Activated T-cell treated with anti-CD3 and anti-CD28 coated beads for 24 hours (primary cell): ENCODE data around the gene CBX7.

ENCODE experiments used
- DNase-seq: peaks from one replicate; pipeline ENCODE4 v3.0.0-alpha.2; 2020; ENCODE audit warnings: low read depth

The CBX7 gene

DNA sequence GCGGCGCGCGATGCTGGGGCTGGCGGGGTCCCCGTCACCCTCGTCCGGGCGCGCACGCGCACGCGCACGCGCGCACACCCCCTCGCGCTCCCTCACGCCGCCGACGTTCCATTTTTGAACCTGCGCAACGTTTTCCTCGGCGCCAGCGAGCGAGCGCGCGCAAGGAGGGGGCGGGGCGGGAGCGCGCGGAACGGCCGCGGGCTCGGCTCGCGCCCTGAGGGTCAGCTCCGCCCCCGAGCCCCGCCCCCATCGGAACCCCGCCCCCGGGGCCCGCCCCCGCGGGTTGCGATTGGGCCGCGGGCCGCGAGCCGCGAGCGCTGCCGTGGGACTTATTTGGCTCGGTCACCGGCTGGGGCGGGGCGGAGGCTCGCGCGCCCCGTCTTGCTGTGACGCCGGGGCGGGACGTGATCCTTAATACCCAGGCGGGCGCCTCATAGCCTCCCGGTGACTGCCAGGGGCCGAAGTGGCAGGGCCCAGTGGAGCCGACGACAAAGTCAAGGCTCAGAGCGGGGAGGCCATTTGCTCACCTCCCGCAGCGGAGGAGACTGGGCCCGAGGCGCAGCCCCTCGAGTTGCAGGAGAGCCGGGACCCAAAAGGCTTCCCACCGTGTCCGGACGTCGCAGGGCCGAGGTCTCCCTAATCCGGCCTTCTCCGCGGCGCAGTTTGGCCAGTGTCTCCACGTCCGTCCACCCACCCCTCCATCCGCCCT is at the start of gene CBX7:
Gene CBX7 (minus strand): TSS at position 170 of the 709 bp plus-strand sequence. CDS start 236 bp downstream, outside the sequence.
- DNase-seq, result peak; percentile 87

DNA sequence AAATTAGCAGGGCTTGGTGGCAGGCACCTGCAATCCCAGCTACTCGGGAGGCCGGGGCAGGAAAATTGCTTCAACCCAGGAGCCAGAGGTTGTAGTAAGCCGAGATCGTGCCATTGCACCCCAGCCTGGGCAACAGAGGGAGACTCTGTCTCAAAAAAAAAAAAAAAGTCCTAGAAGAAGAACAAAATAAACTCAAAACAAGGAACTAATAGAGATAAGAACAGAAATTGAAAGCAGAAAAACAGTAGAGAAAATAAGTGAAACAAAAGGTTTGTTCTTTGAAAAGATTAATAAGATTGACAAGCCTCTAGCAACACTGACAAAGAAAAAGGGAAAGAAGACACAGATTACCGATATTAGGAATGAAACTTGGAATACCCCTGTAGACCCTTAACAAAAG is 45.1 kb upstream of the CBX7 start:
- no peak for DNase-seq

DNA sequence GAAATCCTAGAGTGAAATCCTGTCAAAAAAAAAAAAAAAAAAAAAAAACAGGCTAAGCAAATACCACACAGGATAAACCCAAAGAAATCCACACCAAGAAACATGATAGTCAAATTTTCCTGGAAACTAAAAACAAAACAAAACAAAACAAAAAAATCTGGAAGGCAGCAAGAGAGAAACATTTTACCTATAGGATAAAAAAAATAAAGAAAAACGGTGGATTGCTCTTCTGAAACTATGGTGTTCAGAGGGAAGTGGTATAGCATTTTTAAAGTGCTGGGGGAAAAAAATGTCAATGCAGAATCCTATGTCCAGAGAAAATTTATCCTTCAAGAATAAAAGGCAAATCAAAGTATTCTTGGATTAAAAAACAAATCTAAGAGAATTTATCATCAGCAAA is 41.6 kb upstream of the CBX7 start:
- no peak for DNase-seq

DNA sequence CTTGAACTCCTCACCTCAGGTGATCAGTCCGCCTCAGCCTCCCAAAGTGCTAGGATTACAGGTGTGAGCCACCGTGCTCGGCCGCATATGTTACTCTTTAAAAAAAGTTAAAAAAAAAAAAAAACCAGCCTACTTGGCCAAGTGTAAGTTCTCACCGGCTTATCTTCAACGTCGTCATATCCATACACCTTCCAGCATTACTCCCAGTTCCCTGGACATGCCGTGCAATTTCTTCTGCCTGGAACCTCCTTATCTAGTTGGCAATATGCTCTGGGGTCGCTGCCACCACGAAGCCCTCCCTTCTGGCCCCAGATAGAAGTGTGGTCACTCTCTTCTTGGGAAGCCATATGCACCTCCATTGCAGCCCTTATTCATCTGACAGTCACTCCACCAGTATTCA is 36.3 kb upstream of the CBX7 start:
- no peak for DNase-seq

DNA sequence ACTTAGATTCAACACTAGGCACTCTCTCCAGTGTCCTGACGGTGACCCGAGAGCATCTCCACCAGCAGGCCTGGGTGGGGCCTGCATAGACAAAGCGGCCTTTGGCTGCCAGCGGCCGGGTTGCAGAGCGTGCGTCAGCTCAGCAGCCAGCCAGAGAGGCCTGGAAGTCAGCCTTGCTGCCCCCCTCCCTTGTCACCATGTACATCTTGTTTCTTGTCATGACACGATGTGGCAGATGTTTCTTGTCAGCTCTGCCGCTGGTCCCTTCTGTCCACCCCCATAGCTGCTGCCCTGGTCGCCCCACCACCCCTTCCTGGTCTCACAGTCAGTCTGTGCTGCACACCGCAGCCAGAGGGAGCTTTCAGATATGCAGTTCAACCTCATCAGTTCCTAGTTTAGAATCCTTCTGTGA is 33.1 kb upstream of the CBX7 start:
- DNase-seq, result no peak

DNA sequence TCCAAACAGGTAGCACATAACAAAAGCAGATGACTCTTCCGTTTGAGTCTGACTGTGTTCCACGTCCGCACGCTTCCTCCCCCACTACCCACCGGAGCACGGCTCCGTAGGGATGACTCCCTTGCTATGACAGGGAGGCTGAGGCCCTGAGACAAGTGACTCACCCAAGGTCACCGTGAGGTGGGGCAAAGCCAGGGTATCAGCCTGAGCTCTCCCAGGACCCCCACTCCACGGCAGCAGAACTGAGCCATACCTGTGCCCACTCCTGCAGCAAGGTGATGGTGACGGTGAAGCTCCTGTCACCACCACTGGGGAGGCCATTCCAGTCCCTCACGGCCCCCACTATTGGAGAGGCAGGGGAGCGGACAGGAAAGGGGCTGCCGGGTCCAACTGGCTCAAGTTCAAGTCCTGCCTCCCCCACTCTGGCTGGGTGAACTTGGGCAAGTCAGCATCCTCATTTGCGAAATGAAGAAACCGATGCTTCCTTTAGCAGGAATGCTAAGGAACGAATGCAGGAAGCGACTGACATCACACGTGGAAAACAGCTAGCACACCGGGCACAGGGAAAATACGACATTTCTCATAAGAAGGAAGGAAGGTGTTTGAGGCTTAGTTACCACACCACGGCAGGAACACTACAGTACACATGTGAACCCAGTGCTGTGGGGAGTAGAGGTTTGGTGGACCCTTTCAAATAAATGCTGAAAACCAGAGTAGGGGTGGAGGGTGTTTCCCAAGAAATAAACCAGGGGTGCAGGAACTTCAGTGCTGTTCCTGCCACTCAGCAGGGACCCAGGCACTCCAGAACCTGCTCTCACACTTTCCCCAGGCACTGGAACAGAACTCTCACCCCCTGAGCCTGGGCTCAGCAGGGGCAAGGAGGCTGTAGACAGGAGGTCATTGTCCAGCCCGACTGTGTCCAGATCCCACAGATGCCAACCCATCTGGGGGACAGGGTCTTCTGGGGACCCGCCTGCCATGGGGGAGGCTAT is 32.4 kb upstream of the CBX7 start:
- no peak for DNase-seq

DNA sequence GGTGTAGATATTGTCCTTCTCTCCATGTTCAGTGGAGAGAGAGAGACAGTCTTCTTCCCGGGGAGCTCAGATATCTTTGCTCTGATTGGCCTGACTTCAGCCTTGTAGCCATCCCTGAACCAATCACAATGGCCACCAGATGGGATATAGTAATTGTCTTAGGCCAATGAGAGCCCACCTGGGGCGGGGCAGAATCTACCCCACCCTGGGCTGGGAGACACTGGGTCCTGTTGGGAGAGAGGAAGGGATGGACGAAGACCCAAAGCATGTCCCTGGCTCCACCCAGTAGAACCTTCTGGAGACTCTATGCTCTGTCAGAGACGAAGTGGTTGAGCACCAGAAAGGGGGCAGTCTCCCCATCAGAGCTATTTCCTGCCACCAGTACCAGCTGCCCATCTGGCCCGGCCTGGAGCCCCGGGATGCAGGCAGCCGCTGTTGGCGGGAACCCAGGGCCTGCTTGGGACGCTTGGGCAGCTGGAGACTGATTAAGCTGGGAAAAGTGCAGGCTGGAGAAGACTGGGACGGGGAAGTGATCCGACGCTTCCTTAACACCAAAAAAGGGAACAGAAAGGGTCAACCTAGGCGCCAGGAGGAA is 31.6 kb upstream of the CBX7 start:
- DNase-seq, result no peak

DNA sequence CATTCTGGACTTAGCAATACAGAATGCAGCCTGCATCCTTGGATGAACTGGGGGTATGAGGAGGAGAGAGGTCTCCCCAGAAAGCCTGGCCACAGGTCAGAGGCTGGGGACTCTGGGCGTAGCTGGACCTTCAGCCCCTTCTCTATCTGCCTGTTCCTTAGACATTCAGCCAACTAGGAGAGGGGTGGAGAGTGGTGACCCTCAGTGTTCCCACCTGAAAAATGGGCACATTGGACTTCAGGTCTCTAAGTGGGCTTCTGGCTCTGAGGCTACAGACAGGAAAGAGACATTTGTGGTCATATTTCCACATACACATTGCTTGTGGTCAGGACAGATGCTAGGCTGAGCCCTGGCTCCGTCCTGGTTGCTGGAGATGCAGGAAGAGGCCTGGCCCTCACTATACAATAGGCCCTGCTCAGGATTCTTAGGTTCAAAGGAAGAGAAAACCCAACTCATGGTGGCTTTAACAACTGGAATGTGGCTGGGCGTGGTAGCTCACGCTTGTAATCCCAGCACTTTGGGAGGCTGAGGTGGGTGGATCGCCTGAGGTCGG is 30.1 kb upstream of the CBX7 start:
- no peak for DNase-seq

DNA sequence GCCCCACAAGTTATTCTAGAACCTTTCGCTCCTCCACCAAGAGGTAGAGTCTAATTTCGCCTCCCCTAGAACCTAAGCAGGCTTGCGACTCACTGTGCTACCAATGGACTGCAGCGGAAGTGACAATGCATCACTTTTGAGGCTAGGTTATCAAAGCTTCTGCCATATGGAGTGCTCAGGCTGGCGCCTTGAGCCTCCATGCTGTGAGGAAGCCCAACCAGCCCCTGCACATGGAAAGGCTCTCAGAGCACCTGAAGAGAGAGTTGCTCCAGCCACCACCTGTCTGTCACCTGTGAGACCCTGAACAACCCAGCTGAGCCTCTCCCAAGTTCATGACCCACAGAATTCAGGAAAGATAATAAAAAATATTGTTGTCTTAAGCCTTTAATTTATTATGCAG is 29.3 kb upstream of the CBX7 start:
- no peak for DNase-seq

DNA sequence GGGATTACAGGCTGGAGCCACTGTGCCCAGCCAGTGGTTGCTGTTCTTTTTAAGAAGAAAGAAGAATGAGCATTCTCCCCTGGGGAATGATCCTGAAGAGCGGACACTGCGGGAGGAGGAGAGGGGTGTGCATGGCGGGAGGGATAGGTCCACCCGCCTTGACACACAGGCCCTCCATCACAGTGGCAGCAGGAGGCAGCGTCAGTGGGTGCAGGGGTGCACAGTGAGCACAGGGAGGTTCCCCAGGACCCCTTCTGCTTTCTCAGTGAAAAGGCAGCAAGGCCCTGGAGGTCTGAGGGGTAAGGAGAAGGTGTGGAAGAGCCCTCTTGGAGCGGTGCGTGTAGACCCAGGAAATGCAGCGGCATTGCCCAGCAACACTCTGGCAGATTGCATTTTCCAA is 28.9 kb upstream of the CBX7 start:
- no peak for DNase-seq

DNA sequence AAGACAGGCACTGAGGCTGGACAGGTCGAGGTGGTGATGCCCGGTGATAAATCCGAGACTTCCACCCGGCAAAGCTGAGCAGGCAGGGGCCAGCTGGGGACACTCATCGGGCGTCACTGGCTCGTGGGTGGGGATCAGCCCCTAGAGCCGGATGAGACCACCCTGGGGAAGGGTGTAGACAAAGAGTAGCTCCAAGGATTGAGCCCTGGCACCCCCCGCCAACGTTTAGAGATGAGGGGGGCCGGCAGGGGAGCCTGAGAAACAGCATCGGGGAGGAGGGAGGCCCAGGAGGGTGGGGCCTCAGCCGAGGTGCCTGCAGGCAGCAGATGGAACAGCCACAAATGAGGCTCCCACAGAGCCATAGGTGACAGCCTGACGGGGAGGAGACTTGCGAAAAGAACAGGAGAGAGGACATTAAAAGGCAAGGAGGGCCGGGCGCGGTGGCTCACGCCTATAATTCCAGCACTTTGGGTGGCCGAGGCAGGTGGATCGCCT is 27.4 kb upstream of the CBX7 start:
- no peak for DNase-seq

DNA sequence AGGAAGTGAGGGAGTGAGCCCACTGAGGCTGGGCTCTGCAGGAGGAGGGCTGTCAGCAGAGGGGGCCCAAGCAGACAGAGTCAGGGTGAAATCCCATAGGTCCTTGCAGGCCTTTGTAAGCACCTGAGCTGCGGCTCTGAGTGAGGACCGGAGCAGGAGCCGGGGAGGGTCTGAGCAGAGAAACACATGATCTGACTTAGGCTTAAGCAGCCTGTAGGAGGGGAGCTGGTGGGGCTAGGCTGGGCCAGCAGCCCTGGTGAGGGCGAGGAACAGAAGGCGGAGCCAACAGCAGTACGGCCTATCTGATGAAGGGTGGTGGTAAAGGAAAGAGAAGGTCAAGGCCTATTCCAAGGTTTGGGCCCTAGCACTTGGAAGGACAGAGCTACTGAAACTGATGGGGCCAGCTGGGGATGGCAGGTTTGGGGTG is 26.9 kb upstream of the CBX7 start:
- no peak for DNase-seq

DNA sequence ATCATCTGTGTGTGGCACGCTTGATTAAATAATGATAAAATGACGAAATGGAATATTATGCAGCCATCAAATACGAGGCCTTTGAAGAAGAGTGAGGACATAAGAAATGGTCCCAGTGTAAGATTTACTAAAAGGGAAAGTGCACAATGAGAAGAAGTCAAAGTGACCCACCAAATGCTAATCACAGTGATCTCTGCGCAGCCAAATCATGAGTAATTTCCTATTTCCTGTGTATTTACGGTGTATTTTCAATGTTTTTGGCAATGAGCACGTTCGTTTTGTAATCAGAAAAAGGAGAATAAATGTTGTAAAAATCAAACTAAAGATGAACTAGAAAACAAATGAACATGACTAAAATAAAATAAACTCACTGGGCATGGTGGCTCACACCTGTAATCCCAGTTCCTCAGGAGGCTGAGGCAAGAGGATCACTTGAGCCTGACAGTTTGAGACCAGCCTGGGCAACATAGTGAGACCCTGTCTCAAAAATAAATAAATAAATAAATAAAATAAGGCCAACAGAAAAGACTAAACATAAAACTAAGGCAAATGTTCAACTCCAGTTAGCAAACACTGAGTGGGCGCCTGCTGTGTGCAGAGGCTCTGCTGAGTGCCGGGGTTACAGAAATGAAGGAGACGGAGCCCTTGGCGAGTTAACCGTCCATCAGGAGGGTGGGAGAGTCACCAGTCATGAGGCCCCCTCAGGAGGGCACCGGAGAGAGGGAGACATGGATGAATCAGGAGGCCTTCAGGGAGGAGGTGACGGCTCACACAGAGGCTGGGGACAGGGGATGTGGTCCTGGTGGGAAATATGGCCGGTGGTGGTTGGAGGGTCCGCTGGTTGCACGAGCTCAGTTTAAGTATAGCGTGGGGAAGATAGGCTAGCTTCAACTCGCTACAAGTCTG is 26.0 kb upstream of the CBX7 start:
- DNase-seq, result no peak

DNA sequence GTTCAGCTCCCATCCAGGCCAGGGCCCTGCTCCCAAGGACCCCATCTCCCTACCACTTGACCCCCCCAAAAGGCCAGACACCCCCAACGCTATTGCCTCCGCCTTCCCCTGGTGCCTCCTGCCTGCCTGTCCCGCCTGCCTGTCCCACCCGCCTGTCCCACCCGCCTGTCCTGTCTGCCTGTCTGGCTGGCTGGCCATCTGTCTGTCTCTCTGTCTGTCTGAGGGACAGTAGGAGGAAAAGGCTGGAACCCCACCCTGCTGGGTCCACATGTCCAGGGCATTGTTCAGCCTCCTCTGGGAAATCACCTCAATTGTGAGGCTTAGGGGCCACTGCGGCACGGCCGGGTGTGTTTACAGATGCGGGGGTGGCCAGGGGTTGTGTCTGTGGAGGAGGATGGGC is 25.3 kb upstream of the CBX7 start:
- no peak for DNase-seq

DNA sequence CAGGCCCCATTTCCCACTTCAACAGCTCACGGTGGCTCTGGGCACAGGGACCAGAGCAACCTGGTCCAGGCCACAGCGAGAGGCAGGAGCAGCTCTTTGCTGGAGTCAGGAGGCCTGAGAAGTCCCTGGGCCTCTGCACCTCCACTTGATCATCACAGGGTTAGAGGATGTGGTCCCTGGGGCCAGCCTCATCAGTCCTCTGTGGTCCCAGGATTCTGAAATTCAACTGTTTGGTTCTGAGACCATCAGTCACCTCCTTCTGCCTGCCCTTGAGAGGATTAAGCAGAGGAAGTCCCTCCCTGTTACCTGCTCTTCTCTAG is 24.9 kb upstream of the CBX7 start:
- no peak for DNase-seq

DNA sequence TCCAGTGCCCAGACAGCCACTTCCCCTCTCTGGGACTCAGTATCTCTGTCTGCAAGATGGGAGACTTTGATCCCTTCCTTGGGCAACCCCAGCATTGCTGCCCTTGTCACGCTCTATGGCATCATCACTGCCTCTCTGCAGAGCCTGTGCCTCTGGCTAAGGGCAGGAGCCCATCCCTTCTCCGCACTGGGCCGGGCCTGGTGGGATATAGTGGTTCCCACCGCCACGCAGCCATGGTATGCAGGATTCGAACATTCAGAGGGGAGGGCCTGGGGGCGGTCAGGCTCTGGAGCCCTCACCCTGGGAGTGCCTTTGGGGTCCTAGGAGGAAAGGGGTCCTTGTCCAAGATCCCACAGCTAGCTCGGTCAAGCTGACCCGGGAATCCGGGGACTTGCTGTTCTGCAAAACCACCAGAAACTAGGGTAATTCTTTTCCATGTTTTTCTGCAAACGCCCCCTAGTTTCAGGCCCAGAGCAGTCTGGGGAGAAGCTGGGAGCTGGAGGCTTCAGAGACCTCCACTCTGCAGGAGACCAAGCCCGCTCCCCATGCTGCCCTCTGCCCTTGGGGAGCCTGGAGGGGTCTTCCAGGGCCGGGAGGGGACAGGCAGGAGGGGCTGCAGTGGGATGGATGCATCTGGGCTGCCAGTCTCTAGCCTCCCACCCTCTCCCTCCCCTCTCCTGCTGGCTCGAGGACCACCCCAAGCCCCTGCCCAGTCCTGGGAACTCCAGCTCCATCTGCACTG is 24.4 kb upstream of the CBX7 start:
- DNase-seq, result no peak

DNA sequence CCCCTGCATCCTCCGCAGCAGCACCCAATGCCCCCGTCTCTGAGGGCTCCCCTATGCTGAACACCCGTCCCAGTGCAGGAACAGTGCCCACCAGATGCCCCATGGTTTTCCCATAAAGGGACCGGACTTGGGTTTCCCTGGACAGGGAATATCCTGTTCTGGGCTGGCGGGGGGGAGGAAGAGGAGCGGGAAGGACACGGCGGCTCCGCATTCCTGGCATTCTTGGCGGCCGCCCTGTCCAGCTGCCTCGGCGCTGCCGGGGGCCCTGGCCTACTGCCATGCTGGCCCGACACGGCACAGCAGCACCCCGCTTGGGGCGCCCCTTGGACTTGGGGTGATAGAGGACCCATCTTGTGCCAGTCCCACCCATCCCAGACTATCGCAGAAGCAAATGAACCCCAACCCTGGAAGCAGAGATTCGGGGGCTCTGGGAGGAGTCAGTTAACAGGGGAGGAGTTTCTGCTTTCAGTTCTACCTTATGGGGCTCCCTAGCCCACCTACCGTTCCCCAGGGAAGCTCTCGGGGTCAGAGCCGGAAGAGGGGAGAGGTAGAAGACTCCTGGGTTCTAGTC is 23.7 kb upstream of the CBX7 start:
- DNase-seq, result no peak

DNA sequence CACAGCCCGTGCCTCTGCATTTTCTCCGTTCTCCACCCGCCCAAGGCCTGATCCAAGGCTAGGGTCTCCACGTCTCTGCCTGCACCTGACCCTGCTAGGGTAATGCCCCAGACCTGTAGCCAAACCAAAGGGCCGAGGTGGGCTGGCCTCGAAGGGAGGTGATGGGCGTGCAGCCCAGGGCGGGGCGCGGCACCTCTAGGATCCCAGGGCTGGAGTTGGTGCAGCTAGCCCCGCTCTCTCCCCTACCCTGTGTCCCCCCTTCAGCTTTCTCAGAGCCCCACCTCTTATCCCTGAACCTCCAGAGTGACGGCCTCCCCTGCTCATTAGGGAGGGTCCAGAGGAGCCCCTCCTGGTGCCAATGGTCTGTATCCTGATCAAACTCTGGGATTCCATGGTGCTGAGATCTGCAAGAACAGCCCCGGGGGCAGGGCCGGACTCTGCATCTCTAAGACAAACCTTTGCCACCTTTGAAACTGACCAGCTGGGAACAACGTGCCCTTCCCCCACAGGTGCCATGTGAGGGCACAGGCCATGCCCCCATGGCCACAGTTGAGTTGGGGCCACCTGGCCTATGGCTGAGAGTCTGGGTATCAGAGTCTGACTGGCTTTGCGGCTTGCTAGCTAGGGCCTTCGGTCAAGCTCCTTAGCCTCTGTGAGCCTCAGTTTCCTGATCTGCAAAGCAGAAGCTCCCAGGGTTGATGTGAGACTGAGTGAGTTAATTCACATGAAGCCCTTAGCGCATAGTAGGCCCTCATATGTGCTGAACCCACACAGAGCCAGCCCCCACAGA is 23.1 kb upstream of the CBX7 start:
- DNase-seq, result no peak
